PC-9 (cell line): ENCODE results near the gene PHPT1. TPM values are rescaled to one million over a fixed set of nuclear protein-coding genes. Genes with fewer than 3 reads are reported as not detected.

Experiments
- BruUV-seq: library from RNA; stranded (reverse); fragments of 400-500 nt; replicated peaks from 2 replicates; lab custom pipeline; 2021; lab: Mats Ljungman, UMichigan
- CTCF ChIA-PET: fragments of 300-600 bp; sonication (Branson Sonifier 250); formaldehyde crosslinking; loops from one replicate; lab custom pipeline; 2022; ENCODE audit warnings: antibody characterized with exemption; lab: Charles Lee
- POLR2A ChIA-PET: fragments of 300-600 bp; sonication (Branson Sonifier 250); formaldehyde crosslinking; loops from one replicate; lab custom pipeline; 2022; ENCODE audit warnings: antibody characterized with exemption; ENCODE audit not compliant: unreplicated experiment; lab: Charles Lee
- DNase-seq, 2 experiments: peaks; one replicate each; pipeline versions ENCODE4 v3.0.0 to v3.0.0-alpha.2; 2015 to 2022; ENCODE audit warnings: mixed read lengths in 1 of 2
- H2AFZ ChIP-seq: fragments of 200-600 bp; sonication (generic); 2 replicates; pipeline ENCODE4 v1.8.1; 2017; ENCODE audit warnings: antibody characterized with exemption
- H3F3A ChIP-seq: fragments of 200-600 bp; sonication (generic); 2 replicates; pipeline ENCODE4 v1.8.1; 2017; ENCODE audit warnings: antibody characterized with exemption, mild to moderate bottlenecking, low read depth; ENCODE audit not compliant: insufficient read depth
- H3K27ac ChIP-seq: fragments of 200-600 bp; sonication (generic); 2 replicates; pipeline ENCODE4 v1.6.1; 2016; ENCODE audit warnings: mixed run types
- H3K27me3 ChIP-seq: fragments of 200-600 bp; sonication (generic); 2 replicates; pipeline ENCODE4 v1.6.1; 2016; ENCODE audit warnings: low read depth, mixed run types; ENCODE audit not compliant: insufficient read depth
- H3K36me3 ChIP-seq: fragments of 200-600 bp; sonication (generic); 2 replicates; pipeline ENCODE4 v1.6.1; 2016; ENCODE audit warnings: low read depth, mixed run types
- H3K4me1 ChIP-seq: fragments of 200-600 bp; sonication (generic); replicated peaks from 2 replicates; pipeline ENCODE4 v1.6.1; 2016; ENCODE audit warnings: mixed run types; ENCODE audit not compliant: insufficient read depth
- H3K4me2 ChIP-seq: fragments of 200-600 bp; sonication (generic); 2 replicates; pipeline ENCODE4 v1.6.1; 2017; ENCODE audit warnings: mixed run types
- H3K4me3 ChIP-seq: fragments of 200-600 bp; sonication (generic); 2 replicates; pipeline ENCODE4 v1.6.1; 2016; ENCODE audit warnings: mixed run types
- H3K79me2 ChIP-seq: fragments of 200-600 bp; sonication (generic); 2 replicates; pipeline ENCODE4 v1.6.1; 2017; ENCODE audit warnings: low read depth, mixed run types
- H3K9me2 ChIP-seq: fragments of 200-600 bp; sonication (generic); 2 replicates; pipeline ENCODE4 v1.8.1; 2017; ENCODE audit warnings: mild to moderate bottlenecking; ENCODE audit not compliant: insufficient read depth
- H3K9me3 ChIP-seq: fragments of 200-600 bp; sonication (generic); 2 replicates; pipeline ENCODE4 v1.8.1; 2016; ENCODE audit warnings: low read depth; ENCODE audit not compliant: insufficient read depth
- H4K20me1 ChIP-seq: fragments of 200-600 bp; sonication (generic); 2 replicates; pipeline ENCODE4 v1.8.1; 2017; ENCODE audit not compliant: insufficient read depth
- CTCF ChIP-seq: fragments of 200-600 bp; sonication (generic); conservative IDR thresholded peaks from 2 replicates; pipeline ENCODE4 v1.6.1; 2017; ENCODE audit warnings: mixed run types, antibody characterized with exemption, mild to moderate bottlenecking, moderate library complexity
- EZH2 ChIP-seq: fragments of 200-600 bp; sonication (generic); IDR thresholded peaks from 2 replicates; pipeline ENCODE4 v1.8.0; 2017; ENCODE audit warnings: antibody characterized with exemption, low read depth
- intact Hi-C: fragments of 100-400 bp; cut with micrococcal nuclease; formaldehyde crosslinking; loops from one replicate; pipeline ENCODE4 v1.10.0; 2022; ENCODE audit not compliant: unreplicated experiment
- total RNA-seq: library from RNA; stranded (reverse); gene quantifications from 2 replicates; pipeline ENCODE4 v1.2.3, GENCODE V29; 2021

PHPT1 gene
- total RNA-seq, 1 experiment from 2014 or later, result 112 TPM

GRCh38 chr9:136851941-136852663 is 2.9 kb downstream of the PHPT1 start, which contains the start of gene MAMDC4:
Gene MAMDC4 (plus strand): TSS chr9:136852346. CDS start chr9:136852417, 71 bp downstream.
- DNase-seq, result peak in 1 of 2 experiments; percentile 29
- Histone ChIP-seq H4K20me1 (peaks cover 26% of the 10 kb centered on the region), H2AFZ (no peak within 1 kb of the TSS), H3K27me3 (no peaks in the 10 kb centered on the region), H3K9me2 (no peaks in the 10 kb centered on the region), H3F3A (peaks cover 22% of the 10 kb centered on the region; the same call in 1 of the 2 replicates), H3K4me2 (no peak within 1 kb of the TSS), H3K4me3 (no peak within 1 kb of the TSS), H3K36me3 (no peaks in the 10 kb centered on the region), H3K79me2 (no peaks in the 10 kb centered on the region), H3K9me3 (no peaks in the 10 kb centered on the region), H3K27ac (no peak within 1 kb of the TSS), H3K4me1 (peaks cover 6% of the 10 kb centered on the region; the same call in 1 of the 2 replicates)
- no peak for TF ChIP-seq CTCF
- no peak for TF ChIP-seq EZH2
- ChIA-PET CTCF (no interaction called here), POLR2A (no interaction called here)
- intact Hi-C loops, result no loop called here
- no TSS peak for BruUV-seq

GRCh38 chr9:136852664-136853595 is 3.7 kb downstream of the PHPT1 start:
- Histone ChIP-seq H3K9me3 (no peaks in the 10 kb centered on the region), H3K4me2 (no peak overlapping the region), H4K20me1 (peaks cover 32% of the 10 kb centered on the region), H2AFZ (no peak overlapping the region), H3K27ac (no peak overlapping the region), H3K9me2 (no peaks in the 10 kb centered on the region), H3K27me3 (no peaks in the 10 kb centered on the region), H3K4me3 (no peak overlapping the region), H3K4me1 (peaks cover 6% of the 10 kb centered on the region; the same call in 1 of the 2 replicates), H3K79me2 (no peaks in the 10 kb centered on the region), H3K36me3 (no peaks in the 10 kb centered on the region), H3F3A (peaks cover 22% of the 10 kb centered on the region; the same call in 1 of the 2 replicates)
- no peak for DNase-seq
- intact Hi-C loops, result no loop called here
- no TSS peak for BruUV-seq
- ChIA-PET CTCF (no interaction called here), POLR2A (no interaction called here)
- no peak for TF ChIP-seq CTCF

- no peaks in the 10 kb centered on the region for H3K27me3 ChIP-seq
- H3K4me3 ChIP-seq, result no peak overlapping the region
- no TSS peak for BruUV-seq
- H3K9me2 ChIP-seq, result no peaks in the 10 kb centered on the region
- H4K20me1 ChIP-seq, result peaks cover 33% of the 10 kb centered on the region
- H3K79me2 ChIP-seq, result no peaks in the 10 kb centered on the region
- no peaks in the 10 kb centered on the region for H3K36me3 ChIP-seq
- TF ChIP-seq CTCF (no peak), EZH2 (no peak)
- intact Hi-C loops, result no loop called here
- no peak overlapping the region for H2AFZ ChIP-seq
- ChIA-PET POLR2A (no interaction called here), CTCF (no interaction called here)
- peak in 1 of 2 experiments; percentile 33 for DNase-seq
- no peaks in the 10 kb centered on the region for H3K9me3 ChIP-seq
- no peak overlapping the region for H3K27ac ChIP-seq
- peaks cover 22% of the 10 kb centered on the region; the same call in 1 of the 2 replicates for H3F3A ChIP-seq
- H3K4me1 ChIP-seq, result peaks cover 6% of the 10 kb centered on the region; the same call in 1 of the 2 replicates
- no peak overlapping the region for H3K4me2 ChIP-seq
Observed at GRCh38 chr9:136853596-136854112, 4.4 kb downstream of the PHPT1 start.
